Spleen (tissue), 7 donors: Measurements from ENCODE around the gene PAQR6.

Experiments
- POLR2A ChIP-seq, 3 donors: fragments of 450-650 bp; IDR thresholded peaks; one replicate each; pipeline ENCODE4 v1.5.1; 2017; ENCODE audit warnings: antibody characterized with exemption in 3 of 3, mild to moderate bottlenecking in 1 of 3
- POLR2AphosphoS5 ChIP-seq, 3 donors: sonication (generic); formaldehyde crosslinking; IDR thresholded peaks; one replicate each; pipeline ENCODE4 v1.5.1; 2017; ENCODE audit warnings: antibody characterized with exemption in 3 of 3
- TF ChIP-seq, protein P1 (sequence below), 11 experiments: fragments of 200-600 bp in 7 of 11; fragments of 450-650 bp in 4 of 11; sonication (generic) in 4 of 11; IDR thresholded peaks in 8 of 11; conservative IDR thresholded peaks in 3 of 11; 1 replicate in 7 of 11; 2 replicates in 4 of 11; pipeline versions ENCODE4 v1.4.0 to v1.8.0; 2016 to 2021; ENCODE audit warnings: antibody characterized with exemption in 11 of 11, inconsistent platforms in 4 of 11, mild to moderate bottlenecking in 1 of 11
- donor health status: DM: no; HTN: no; CAD: no; lungs with moderate emphysema.
- donor health status: DM: no; HTN: no; CAD: no.
- donor health status: DM: no; HTN: no; CAD: no.

DNA sequence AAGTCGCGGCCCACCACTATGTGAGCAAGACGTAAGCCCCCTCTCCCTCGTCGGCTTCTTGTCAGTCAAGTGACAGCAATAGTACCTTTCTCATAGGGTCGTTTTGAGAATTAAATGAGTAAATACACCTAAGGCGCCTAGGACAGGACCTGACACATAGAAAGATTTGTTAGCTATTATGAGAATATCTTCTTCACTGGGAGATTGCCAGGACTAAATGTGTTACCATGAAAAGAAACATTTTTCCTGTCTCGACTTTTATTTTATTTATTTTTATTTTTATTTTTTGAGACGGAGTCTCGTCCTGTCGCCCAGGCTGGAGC is 34.3 kb downstream of the PAQR6 start:
- TF ChIP-seq POLR2A (IDR thresholded peaks at IDR 0.05), result no peak
- TF ChIP-seq, protein P1, sequence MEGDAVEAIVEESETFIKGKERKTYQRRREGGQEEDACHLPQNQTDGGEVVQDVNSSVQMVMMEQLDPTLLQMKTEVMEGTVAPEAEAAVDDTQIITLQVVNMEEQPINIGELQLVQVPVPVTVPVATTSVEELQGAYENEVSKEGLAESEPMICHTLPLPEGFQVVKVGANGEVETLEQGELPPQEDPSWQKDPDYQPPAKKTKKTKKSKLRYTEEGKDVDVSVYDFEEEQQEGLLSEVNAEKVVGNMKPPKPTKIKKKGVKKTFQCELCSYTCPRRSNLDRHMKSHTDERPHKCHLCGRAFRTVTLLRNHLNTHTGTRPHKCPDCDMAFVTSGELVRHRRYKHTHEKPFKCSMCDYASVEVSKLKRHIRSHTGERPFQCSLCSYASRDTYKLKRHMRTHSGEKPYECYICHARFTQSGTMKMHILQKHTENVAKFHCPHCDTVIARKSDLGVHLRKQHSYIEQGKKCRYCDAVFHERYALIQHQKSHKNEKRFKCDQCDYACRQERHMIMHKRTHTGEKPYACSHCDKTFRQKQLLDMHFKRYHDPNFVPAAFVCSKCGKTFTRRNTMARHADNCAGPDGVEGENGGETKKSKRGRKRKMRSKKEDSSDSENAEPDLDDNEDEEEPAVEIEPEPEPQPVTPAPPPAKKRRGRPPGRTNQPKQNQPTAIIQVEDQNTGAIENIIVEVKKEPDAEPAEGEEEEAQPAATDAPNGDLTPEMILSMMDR (IDR thresholded peaks at IDR 0.05 in 8 of 11, conservative IDR thresholded peaks at IDR 0.05 in 3 of 11), result no peak
- TF ChIP-seq POLR2AphosphoS5 (IDR thresholded peaks at IDR 0.05), result no peak
